Hepatocyte (in vitro differentiated cells): Measurements from ENCODE around the gene FAM181A. TPM values are rescaled to one million over a fixed set of nuclear protein-coding genes. Genes with fewer than 3 reads are reported as not detected.

Source experiments
- DNase-seq: peaks from one replicate; pipeline ENCODE4 v3.0.0-alpha.2; 2016; ENCODE audit warnings: low spot score
- H2AFZ ChIP-seq: fragments of 200-600 bp; sonication (generic); 2 replicates; pipeline ENCODE4 v1.6.0; 2016; ENCODE audit warnings: antibody characterized with exemption, mild to moderate bottlenecking
- H3K27ac ChIP-seq: fragments of 200-600 bp; sonication (generic); 2 replicates; pipeline ENCODE4 v1.5.1; 2016; ENCODE audit warnings: mild to moderate bottlenecking
- H3K27me3 ChIP-seq: fragments of 200-600 bp; sonication (generic); 2 replicates; pipeline ENCODE4 v1.6.1; 2016
- H3K36me3 ChIP-seq: fragments of 200-600 bp; sonication (generic); replicated peaks from 2 replicates; pipeline ENCODE4 v1.5.1; 2016; ENCODE audit warnings: low read depth; ENCODE audit not compliant: insufficient read depth
- H3K4me1 ChIP-seq: fragments of 200-600 bp; sonication (generic); 2 replicates; pipeline ENCODE4 v1.5.1; 2016; ENCODE audit warnings: mild to moderate bottlenecking, moderate library complexity; ENCODE audit not compliant: insufficient read depth
- H3K4me2 ChIP-seq: fragments of 200-600 bp; sonication (generic); 2 replicates; pipeline ENCODE4 v1.6.0; 2016
- H3K4me3 ChIP-seq: fragments of 200-600 bp; sonication (generic); 2 replicates; pipeline ENCODE4 v1.5.1; 2016; ENCODE audit warnings: mild to moderate bottlenecking
- H3K79me2 ChIP-seq: fragments of 200-600 bp; sonication (generic); 2 replicates; pipeline ENCODE4 v1.6.0; 2017; ENCODE audit warnings: mild to moderate bottlenecking
- H3K9me2 ChIP-seq: fragments of 200-600 bp; sonication (generic); replicated peaks from 2 replicates; pipeline ENCODE4 v1.6.0; 2017; ENCODE audit warnings: mild to moderate bottlenecking; ENCODE audit not compliant: insufficient read depth
- H3K9me3 ChIP-seq: fragments of 200-600 bp; sonication (generic); 2 replicates; pipeline ENCODE4 v1.5.1; 2016; ENCODE audit warnings: low read depth, mild to moderate bottlenecking
- H4K20me1 ChIP-seq: fragments of 200-600 bp; sonication (generic); 2 replicates; pipeline ENCODE4 v1.6.0; 2016; ENCODE audit warnings: mild to moderate bottlenecking; ENCODE audit not compliant: insufficient read depth, poor library complexity, severe bottlenecking
- EZH2 ChIP-seq: fragments of 200-600 bp; sonication (generic); IDR thresholded peaks from 2 replicates; pipeline ENCODE4 v1.6.1; 2016; ENCODE audit warnings: antibody characterized with exemption, mild to moderate bottlenecking, borderline replicate concordance
- EZH2phosphoT487 ChIP-seq: fragments of 200-600 bp; sonication (generic); IDR thresholded peaks from one replicate; pipeline ENCODE4 v1.6.1; 2018; ENCODE audit warnings: antibody characterized with exemption, mild to moderate bottlenecking, low read depth, moderate library complexity; ENCODE audit not compliant: unreplicated experiment, severe bottlenecking
- WGBS: methylation state at CpG from one replicate; pipeline ENCODE4 v1.1.6; 2016; ENCODE audit warnings: low lambda C conversion rate; ENCODE audit errors: missing lambda C conversion rate; 5-methylcytosine and 5-hydroxymethylcytosine counted together
- polyA plus RNA-seq: library from polyadenylated mRNA; unstranded; fragments of >200 nt; fragmentation: Nextera tagmentation; extraction: Ambion mirVana; gene quantifications from 2 replicates; pipeline ENCODE4 v1.2.1, GENCODE V29; 2016
- total RNA-seq: library from RNA; depleted of rRNA; stranded (reverse); fragments of >200 nt; gene quantifications from 2 replicates; pipeline ENCODE4 v1.2.3, GENCODE V29; 2014
- TF ChIP-seq, protein P1 (sequence below): fragments of 200-600 bp; sonication (generic); IDR thresholded peaks from 2 replicates; pipeline ENCODE4 v1.5.1; 2016; ENCODE audit warnings: antibody characterized with exemption, mild to moderate bottlenecking; ENCODE audit not compliant: poor library complexity

The FAM181A gene
- total and polyA plus RNA-seq, 2 experiments from 2014 or later = not detected

DNA sequence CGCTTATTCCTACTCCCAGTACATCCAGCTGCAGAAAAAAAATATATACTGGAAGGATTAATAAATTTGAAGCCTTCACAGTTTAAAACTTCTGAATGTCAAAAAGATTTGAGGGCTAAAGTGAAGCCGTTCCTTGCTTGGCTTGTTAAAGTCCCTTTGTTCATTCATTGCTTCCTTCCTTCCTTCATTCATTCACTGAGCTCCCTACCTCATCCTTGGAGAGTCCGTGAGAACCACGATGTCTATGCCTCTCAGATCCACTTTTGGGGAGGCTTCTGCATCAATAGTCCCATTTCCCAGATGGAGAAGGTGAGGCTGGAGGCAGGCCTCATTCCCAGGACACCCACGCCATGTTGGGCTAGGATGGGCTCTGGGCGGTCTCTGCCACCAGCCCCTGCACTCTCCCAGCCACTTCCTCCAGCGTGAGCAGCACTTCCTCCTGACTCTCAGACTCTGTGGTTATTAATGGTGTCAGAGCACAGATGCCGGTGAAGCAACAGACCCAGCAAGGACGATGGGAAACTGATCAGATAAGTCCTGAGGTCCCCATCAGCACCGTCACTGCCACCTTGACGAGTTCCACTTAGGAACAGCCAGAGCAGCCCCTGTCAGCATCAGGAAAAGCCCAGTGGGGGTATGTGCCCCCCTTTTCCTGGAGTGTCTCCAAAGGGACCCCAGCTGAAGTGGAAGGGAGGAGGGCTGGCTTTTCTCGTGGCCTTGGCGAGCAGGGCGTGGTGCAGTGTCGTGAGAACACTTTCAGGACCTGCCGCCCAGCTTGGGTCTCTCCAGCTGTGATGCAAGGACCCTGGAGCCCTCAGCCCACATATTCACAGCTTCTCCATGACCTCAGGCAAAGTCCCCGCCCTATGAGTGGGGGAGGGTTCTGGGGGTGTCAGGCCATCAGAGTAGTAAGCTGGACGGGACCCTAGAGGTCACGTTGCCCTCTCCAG, 28.0 kb downstream of the FAM181A start:
- Histone ChIP-seq H2AFZ (no peak overlapping the region), H3K4me2 (no peak overlapping the region), H3K9me2 (no peaks in the 10 kb centered on the region), H3K27me3 (no peaks in the 10 kb centered on the region), H3K4me1 (peaks cover 14% of the 10 kb centered on the region), H4K20me1 (no peaks in the 10 kb centered on the region), H3K79me2 (no peaks in the 10 kb centered on the region), H3K27ac (no peak overlapping the region), H3K9me3 (no peaks in the 10 kb centered on the region), H3K4me3 (no peak overlapping the region), H3K36me3 (no peaks in the 10 kb centered on the region)
- WGBS = 67% methylated on average over 19 of the region's 19 CpGs
- no peak for TF ChIP-seq EZH2phosphoT487
- TF ChIP-seq EZH2 = no peak
- TF ChIP-seq, protein P1, sequence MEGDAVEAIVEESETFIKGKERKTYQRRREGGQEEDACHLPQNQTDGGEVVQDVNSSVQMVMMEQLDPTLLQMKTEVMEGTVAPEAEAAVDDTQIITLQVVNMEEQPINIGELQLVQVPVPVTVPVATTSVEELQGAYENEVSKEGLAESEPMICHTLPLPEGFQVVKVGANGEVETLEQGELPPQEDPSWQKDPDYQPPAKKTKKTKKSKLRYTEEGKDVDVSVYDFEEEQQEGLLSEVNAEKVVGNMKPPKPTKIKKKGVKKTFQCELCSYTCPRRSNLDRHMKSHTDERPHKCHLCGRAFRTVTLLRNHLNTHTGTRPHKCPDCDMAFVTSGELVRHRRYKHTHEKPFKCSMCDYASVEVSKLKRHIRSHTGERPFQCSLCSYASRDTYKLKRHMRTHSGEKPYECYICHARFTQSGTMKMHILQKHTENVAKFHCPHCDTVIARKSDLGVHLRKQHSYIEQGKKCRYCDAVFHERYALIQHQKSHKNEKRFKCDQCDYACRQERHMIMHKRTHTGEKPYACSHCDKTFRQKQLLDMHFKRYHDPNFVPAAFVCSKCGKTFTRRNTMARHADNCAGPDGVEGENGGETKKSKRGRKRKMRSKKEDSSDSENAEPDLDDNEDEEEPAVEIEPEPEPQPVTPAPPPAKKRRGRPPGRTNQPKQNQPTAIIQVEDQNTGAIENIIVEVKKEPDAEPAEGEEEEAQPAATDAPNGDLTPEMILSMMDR = no peak
- DNase-seq = no peak

DNA sequence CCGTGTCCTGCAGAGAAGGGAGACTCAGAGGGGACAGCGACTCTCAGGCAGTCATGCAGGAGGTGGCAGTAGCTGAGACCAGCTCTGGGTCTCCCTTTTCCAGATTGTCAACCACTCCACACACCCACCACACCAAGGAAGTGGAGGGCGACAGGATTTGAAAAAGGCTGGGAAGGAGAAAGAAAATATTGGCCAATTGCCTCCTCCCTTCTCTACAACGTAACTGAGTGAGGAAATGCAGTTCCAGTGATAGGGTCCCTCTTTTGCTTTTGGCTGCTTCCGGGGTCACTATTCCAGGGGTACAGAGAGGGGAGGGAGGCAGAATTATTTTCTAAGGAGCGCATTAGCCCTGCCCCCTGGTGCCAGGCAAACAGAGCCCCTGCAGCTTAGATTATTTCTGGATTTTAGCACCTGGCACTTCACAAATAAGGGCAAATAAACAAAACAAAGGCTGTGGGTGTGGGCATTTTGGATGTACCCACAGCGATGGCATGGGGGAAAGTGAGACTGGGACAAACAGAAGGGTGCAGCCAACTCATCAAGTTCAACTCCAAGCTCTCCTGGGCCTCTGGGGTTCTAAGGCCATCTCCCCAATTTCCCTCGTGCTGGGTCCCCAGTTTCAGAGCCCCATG, 28.8 kb downstream of the FAM181A start:
- no peaks in the 10 kb centered on the region for H3K27me3 ChIP-seq
- no peaks in the 10 kb centered on the region for H3K36me3 ChIP-seq
- H3K4me3 ChIP-seq = no peak overlapping the region
- peaks cover 19% of the 10 kb centered on the region for H3K4me1 ChIP-seq
- H3K4me2 ChIP-seq = no peak overlapping the region
- no peaks in the 10 kb centered on the region for H3K9me2 ChIP-seq
- H3K27ac ChIP-seq = no peak overlapping the region
- TF ChIP-seq EZH2 (no peak), EZH2phosphoT487 (no peak)
- TF ChIP-seq, protein P1 = no peak
- no peaks in the 10 kb centered on the region for H4K20me1 ChIP-seq
- no peaks in the 10 kb centered on the region for H3K9me3 ChIP-seq
- 76% methylated on average over 8 of the region's 8 CpGs for WGBS
- no peak overlapping the region for H2AFZ ChIP-seq
- no peaks in the 10 kb centered on the region for H3K79me2 ChIP-seq
- DNase-seq = no peak

DNA sequence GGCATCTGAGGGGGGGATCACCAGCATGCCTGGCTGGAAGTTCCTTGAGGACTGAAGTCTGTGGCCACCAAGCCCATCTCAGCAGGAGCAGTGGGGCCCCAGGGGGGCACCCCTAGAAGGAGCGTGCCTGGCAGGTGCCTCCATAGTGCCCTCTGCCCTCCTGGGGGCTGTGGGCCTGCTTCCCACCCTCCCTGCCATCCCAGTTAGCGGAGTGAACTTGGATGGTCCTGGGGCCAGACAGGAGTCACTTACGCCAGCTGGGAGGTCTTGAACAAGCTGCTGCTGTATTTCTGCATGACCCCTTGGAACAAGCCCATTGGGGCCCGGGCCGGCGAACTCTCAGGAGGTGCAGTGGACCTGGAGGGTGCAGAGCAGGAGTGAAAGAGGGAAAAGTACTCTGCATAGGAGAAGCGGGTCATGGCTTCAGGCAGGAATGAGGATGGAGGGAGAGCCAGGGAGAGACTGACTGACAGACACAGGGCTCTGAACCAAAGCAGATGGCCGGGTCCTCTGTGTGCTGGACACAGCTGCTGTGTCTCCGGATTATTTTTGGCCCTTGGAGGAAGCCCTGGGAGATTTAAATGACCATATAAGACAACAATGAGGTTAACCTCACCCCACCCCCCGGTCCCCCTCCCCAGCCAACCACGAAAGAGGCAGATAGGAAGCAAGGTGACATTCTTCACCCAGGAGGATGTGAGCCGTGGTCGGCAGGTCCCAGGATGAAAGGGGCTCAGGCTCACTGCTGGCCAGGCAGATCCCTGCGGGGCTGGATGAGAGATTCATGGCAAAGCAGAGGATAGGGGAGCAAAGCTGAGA, 29.6 kb downstream of the FAM181A start:
- WGBS = 78% methylated on average over 14 of the region's 14 CpGs
- Histone ChIP-seq H3K36me3 (no peaks in the 10 kb centered on the region), H3K4me3 (no peak overlapping the region), H3K9me3 (no peaks in the 10 kb centered on the region), H3K79me2 (no peaks in the 10 kb centered on the region), H2AFZ (no peak overlapping the region), H3K9me2 (no peaks in the 10 kb centered on the region), H3K4me1 (peaks cover 19% of the 10 kb centered on the region), H3K27ac (no peak overlapping the region), H3K27me3 (no peaks in the 10 kb centered on the region), H4K20me1 (no peaks in the 10 kb centered on the region), H3K4me2 (no peak overlapping the region)
- DNase-seq = no peak
- no peak for TF ChIP-seq EZH2phosphoT487
- TF ChIP-seq, protein P1 = no peak
- no peak for TF ChIP-seq EZH2
